Esophagus squamous epithelium (tissue), 5 donors: Measurements from ENCODE around the gene THBS4. TPM values are rescaled to one million over a fixed set of nuclear protein-coding genes. Genes with fewer than 3 reads are reported as not detected.

Experiments used
- DNase-seq: peaks from one replicate; lab custom pipeline; 2025; lab: John Stamatoyannopoulos, UW
- H3K27ac ChIP-seq, 4 donors: fragments of 200-600 bp; sonication (generic); one replicate each; pipeline ENCODE4 v1.5.1; 2016 to 2019; ENCODE audit warnings: mild to moderate bottlenecking in 1 of 4
- H3K27me3 ChIP-seq, 4 donors: fragments of 200-600 bp; sonication (generic); 1 replicate in 3 of 4; 2 replicates in 1 of 4; pipeline versions ENCODE4 v1.5.1 to v1.6.0; 2017 to 2021; ENCODE audit warnings: antibody characterized with exemption in 1 of 4
- H3K36me3 ChIP-seq, 3 donors: fragments of 200-600 bp; sonication (generic); one replicate each; pipeline ENCODE4 v1.5.1; 2016 to 2019
- H3K4me1 ChIP-seq, 3 donors: fragments of 200-600 bp; sonication (generic); one replicate each; pipeline ENCODE4 v1.5.1; 2017 to 2019
- H3K4me3 ChIP-seq, 4 donors: fragments of 200-600 bp; sonication (generic); 1 replicate in 3 of 4; 2 replicates in 1 of 4; pipeline ENCODE4 v1.5.1; 2016 to 2019; ENCODE audit warnings: mild to moderate bottlenecking in 2 of 4, moderate library complexity in 1 of 4
- H3K9me3 ChIP-seq, 3 donors: fragments of 200-600 bp; sonication (generic); one replicate each; pipeline ENCODE4 v1.5.1; 2016 to 2019
- CTCF ChIP-seq, 6 experiments: fragments of 450-650 bp in 4 of 6; fragments of 200-600 bp in 2 of 6; sonication (generic) in 2 of 6; IDR thresholded peaks; one replicate each; pipeline ENCODE4 v1.5.1; 2016 to 2019; ENCODE audit warnings: antibody characterized with exemption in 6 of 6, mild to moderate bottlenecking in 4 of 6, moderate library complexity in 4 of 6
- POLR2A ChIP-seq, 4 donors: fragments of 450-650 bp; IDR thresholded peaks; one replicate each; pipeline ENCODE4 v1.6.1; 2017; ENCODE audit warnings: antibody characterized with exemption in 4 of 4, mild to moderate bottlenecking in 4 of 4, moderate library complexity in 3 of 4
- WGBS, 2 donors: methylation state at CpG; one replicate each; pipeline ENCODE4 v1.1.5; 2018; 5-methylcytosine and 5-hydroxymethylcytosine counted together
- intact Hi-C: fragments of 100-400 bp; cut with DNase I; formaldehyde crosslinking; loops from one replicate; pipeline ENCODE4 v1.15.0; 2022
- total RNA-seq, 4 donors: library from RNA; depleted of rRNA; stranded (reverse); fragments of >200 nt; gene quantifications; one replicate each; pipeline ENCODE4 v1.1.0, GENCODE V29; 2016
- donor health status: DM: yes; HTN: yes; CAD: no.

Gene THBS4
- total RNA-seq, 4 donors from 2014 or later, result 0.44 to 4.7 (median 1.7) TPM

- peaks cover 0 to under 1% (median 0%) of the 10 kb centered on the region in 3 donors for H3K4me1 ChIP-seq
- peaks cover 0 to 4% (median 0%) of the 10 kb centered on the region in 3 donors for H3K36me3 ChIP-seq
- H3K9me3 ChIP-seq, result no peaks in the 10 kb centered on the region
- TF ChIP-seq CTCF (IDR thresholded peaks at IDR 0.05) (no peak), POLR2A (IDR thresholded peaks at IDR 0.05) (no peak)
- no peaks in the 10 kb centered on the region for H3K27me3 ChIP-seq
- no peak overlapping the region for H3K27ac ChIP-seq
- DNase-seq, result no peak
- intact Hi-C loops, result no loop called here
- 60 to 75% methylated on average over 3 of the region's 3 CpGs for WGBS, 2 donors
- no peak overlapping the region for H3K4me3 ChIP-seq
Measured at GRCh38 chr5:80114860-80115259, 79.7 kb downstream of the THBS4 start.

GRCh38 chr5:80116000-80116399, 80.9 kb downstream of the THBS4 start:
- Histone ChIP-seq H3K36me3 (peaks cover 0 to 4% (median 0%) of the 10 kb centered on the region in 3 donors), H3K9me3 (no peaks in the 10 kb centered on the region), H3K27me3 (no peaks in the 10 kb centered on the region), H3K27ac (no peak overlapping the region), H3K4me1 (no peaks in the 10 kb centered on the region), H3K4me3 (no peak overlapping the region)
- DNase-seq, result no peak
- 49 to 77% methylated on average over 4 of the region's 4 CpGs for WGBS, 2 donors
- no peak for TF ChIP-seq POLR2A (IDR thresholded peaks at IDR 0.05)
- TF ChIP-seq CTCF (IDR thresholded peaks at IDR 0.05), result no peak
- intact Hi-C loops, result no loop called here

- intact Hi-C loops, result no loop called here
- Histone ChIP-seq H3K4me3 (no peak overlapping the region), H3K36me3 (peaks cover 0 to 4% (median 0%) of the 10 kb centered on the region in 3 donors), H3K9me3 (no peaks in the 10 kb centered on the region), H3K27ac (no peak overlapping the region), H3K27me3 (no peaks in the 10 kb centered on the region), H3K4me1 (no peaks in the 10 kb centered on the region)
- no peak for DNase-seq
- TF ChIP-seq POLR2A (IDR thresholded peaks at IDR 0.05) (no peak), CTCF (IDR thresholded peaks at IDR 0.05) (no peak)
- 81 to 87% methylated on average over 3 of the region's 4 CpGs for WGBS, 2 donors
Measured at GRCh38 chr5:80116465-80116864, 81.3 kb downstream of the THBS4 start.

- H3K4me3 ChIP-seq, result no peak overlapping the region
- no peak for TF ChIP-seq CTCF (IDR thresholded peaks at IDR 0.05)
- TF ChIP-seq POLR2A (IDR thresholded peaks at IDR 0.05), result no peak
- peaks cover 0 to 4% (median 0%) of the 10 kb centered on the region in 3 donors for H3K36me3 ChIP-seq
- no peaks in the 10 kb centered on the region for H3K4me1 ChIP-seq
- no peaks in the 10 kb centered on the region for H3K27me3 ChIP-seq
- no peaks in the 10 kb centered on the region for H3K9me3 ChIP-seq
- intact Hi-C loops, result no loop called here
- no peak for DNase-seq
- no peak overlapping the region for H3K27ac ChIP-seq
Measured at GRCh38 chr5:80117446-80117845, 82.3 kb downstream of the THBS4 start.

- Histone ChIP-seq H3K27ac (no peak overlapping the region), H3K36me3 (no peaks in the 10 kb centered on the region), H3K9me3 (no peaks in the 10 kb centered on the region), H3K27me3 (no peaks in the 10 kb centered on the region), H3K4me1 (no peaks in the 10 kb centered on the region), H3K4me3 (no peak overlapping the region)
- intact Hi-C loops, result no loop called here
- TF ChIP-seq CTCF (IDR thresholded peaks at IDR 0.05) (no peak), POLR2A (IDR thresholded peaks at IDR 0.05) (no peak)
- WGBS, 2 donors, result 75 to 100% methylated on average over 2 of the region's 2 CpGs
- DNase-seq, result no peak
Measured at GRCh38 chr5:80119372-80119771, 84.2 kb downstream of the THBS4 start.
